Upper lobe of left lung (tissue), 6 donors: ENCODE results near the gene TRAPPC2B. TPM values are rescaled to one million over a fixed set of nuclear protein-coding genes. Genes with fewer than 3 reads are reported as not detected.

Experiments
- ATAC-seq, 2 donors: fragments of 200-7000 bp; cut with Tn5 transposase; one replicate each; pipeline ENCODE4 v1.9.1; 2022; ENCODE audit warnings: mild to moderate bottlenecking in 2 of 2, moderate library complexity in 2 of 2; ENCODE audit not compliant: low FRiP score in 2 of 2
- DNase-seq, 2 donors: peaks; one replicate each; pipeline ENCODE4 v3.0.0-alpha.2; 2019 to 2020
- H3K27ac ChIP-seq, 4 donors: fragments of 200-600 bp; sonication (generic); one replicate each; pipeline ENCODE4 v1.5.1; 2016 to 2019
- H3K27me3 ChIP-seq, 4 donors: fragments of 200-600 bp; sonication (generic); one replicate each; pipeline ENCODE4 v1.5.1; 2017 to 2019
- H3K36me3 ChIP-seq, 4 donors: fragments of 200-600 bp; sonication (generic); one replicate each; pipeline ENCODE4 v1.5.1; 2016 to 2019
- H3K4me1 ChIP-seq, 4 donors: fragments of 200-600 bp; sonication (generic); one replicate each; pipeline ENCODE4 v1.5.1; 2018 to 2019
- H3K4me3 ChIP-seq, 4 donors: fragments of 200-600 bp; sonication (generic); one replicate each; pipeline ENCODE4 v1.5.1; 2017 to 2019; ENCODE audit warnings: mild to moderate bottlenecking in 2 of 4, moderate library complexity in 1 of 4
- H3K9me3 ChIP-seq, 4 donors: fragments of 200-600 bp; sonication (generic); one replicate each; pipeline ENCODE4 v1.5.1; 2018 to 2019
- CTCF ChIP-seq, 6 experiments: fragments of 450-650 bp in 4 of 6; fragments of 200-600 bp in 2 of 6; sonication (generic) in 2 of 6; IDR thresholded peaks; one replicate each; pipeline ENCODE4 v1.5.1; 2016 to 2019; ENCODE audit warnings: antibody characterized with exemption in 6 of 6
- EP300 ChIP-seq, 4 donors: sonication (generic); formaldehyde crosslinking; IDR thresholded peaks; one replicate each; pipeline ENCODE4 v1.5.1; 2017; ENCODE audit warnings: antibody characterized with exemption in 4 of 4, control low read depth in 2 of 4
- POLR2A ChIP-seq, 4 donors: fragments of 450-650 bp; IDR thresholded peaks; one replicate each; pipeline ENCODE4 v1.5.1; 2016 to 2017; ENCODE audit warnings: antibody characterized with exemption in 4 of 4, mild to moderate bottlenecking in 2 of 4
- POLR2AphosphoS5 ChIP-seq, 2 donors: sonication (generic); formaldehyde crosslinking; IDR thresholded peaks; one replicate each; pipeline ENCODE4 v1.5.1; 2017; ENCODE audit warnings: antibody characterized with exemption in 2 of 2
- WGBS, 2 donors: methylation state at CpG; one replicate each; pipeline ENCODE4 v1.1.5; 2017 to 2018; 5-methylcytosine and 5-hydroxymethylcytosine counted together
- total RNA-seq, 6 donors: library from RNA; depleted of rRNA in 4 of 6; stranded (reverse); fragments of >200 nt in 4 of 6; gene quantifications; one replicate each; pipeline versions ENCODE4 v1.1.0 to v1.2.1, GENCODE V29; 2016 to 2021
- donor health status: DM: no; HTN: no; CAD: no; lungs with moderate emphysema.
- donor health status: DM: no; HTN: yes; CAD: no; lungs with severe emphysema.

The TRAPPC2B gene
- total RNA-seq, 6 donors from 2014 or later, result 6.2 to 29.3 (median 12.8) TPM

- WGBS, 2 donors, result 90 to 94% methylated on average over 6 of the region's 6 CpGs
- peaks cover 5 to 56% (median 43%) of the 10 kb centered on the region in 4 donors for H3K36me3 ChIP-seq
These were observed 12.8 kb downstream of the TRAPPC2B start for GRCh38 chr19:57376151-57376550.

DNA sequence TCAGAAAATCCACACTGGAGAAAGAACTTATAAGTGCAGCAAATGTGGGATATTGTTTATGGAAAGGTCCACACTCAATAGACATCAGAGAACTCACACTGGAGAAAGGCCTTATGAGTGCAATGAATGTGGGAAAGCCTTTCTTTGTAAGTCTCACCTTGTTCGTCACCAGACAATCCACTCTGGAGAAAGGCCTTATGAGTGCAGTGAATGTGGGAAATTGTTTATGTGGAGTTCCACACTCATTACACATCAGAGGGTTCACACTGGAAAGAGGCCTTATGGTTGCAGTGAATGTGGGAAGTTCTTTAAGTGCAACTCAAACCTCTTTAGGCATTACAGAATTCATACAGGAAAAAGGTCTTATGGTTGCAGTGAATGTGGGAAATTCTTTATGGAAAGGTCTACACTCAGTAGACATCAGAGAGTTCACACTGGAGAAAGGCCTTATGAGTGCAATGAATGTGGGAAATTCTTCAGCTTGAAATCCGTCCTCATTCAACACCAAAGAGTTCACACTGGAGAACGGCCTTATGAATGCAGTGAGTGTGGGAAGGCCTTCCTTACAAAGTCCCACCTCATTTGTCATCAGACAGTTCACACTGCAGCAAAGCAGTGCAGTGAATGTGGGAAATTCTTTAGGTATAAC is 14.3 kb downstream of the TRAPPC2B start:
- no peak for TF ChIP-seq EP300 (IDR thresholded peaks at IDR 0.05)
- TF ChIP-seq POLR2A (IDR thresholded peaks at IDR 0.05), result no peak
- TF ChIP-seq CTCF (IDR thresholded peaks at IDR 0.05), result no peak
- ATAC-seq, result no peak
- Histone ChIP-seq H3K4me1 (no peaks in the 10 kb centered on the region), H3K9me3 (peaks cover 26 to 67% (median 38%) of the 10 kb centered on the region in 4 donors), H3K4me3 (no peak overlapping the region), H3K27me3 (no peaks in the 10 kb centered on the region), H3K27ac (no peak overlapping the region), H3K36me3 (peaks cover 1 to 42% (median 35%) of the 10 kb centered on the region in 4 donors)
- DNase-seq, result no peak
- WGBS, 2 donors, result 94 to 95% methylated on average over 3 of the region's 3 CpGs

More at GRCh38 chr19:57376151-57376550, 12.8 kb downstream of the TRAPPC2B start:
- TF ChIP-seq POLR2AphosphoS5 (IDR thresholded peaks at IDR 0.05) (no peak), POLR2A (IDR thresholded peaks at IDR 0.05) (no peak), CTCF (IDR thresholded peaks at IDR 0.05) (no peak), EP300 (IDR thresholded peaks at IDR 0.05) (no peak)
- ATAC-seq, result no peak
- Histone ChIP-seq H3K9me3 (peaks cover 26 to 67% (median 38%) of the 10 kb centered on the region in 4 donors), H3K27me3 (no peaks in the 10 kb centered on the region), H3K4me3 (no peak overlapping the region), H3K27ac (no peak overlapping the region), H3K4me1 (no peaks in the 10 kb centered on the region)
- DNase-seq, result no peak

DNA sequence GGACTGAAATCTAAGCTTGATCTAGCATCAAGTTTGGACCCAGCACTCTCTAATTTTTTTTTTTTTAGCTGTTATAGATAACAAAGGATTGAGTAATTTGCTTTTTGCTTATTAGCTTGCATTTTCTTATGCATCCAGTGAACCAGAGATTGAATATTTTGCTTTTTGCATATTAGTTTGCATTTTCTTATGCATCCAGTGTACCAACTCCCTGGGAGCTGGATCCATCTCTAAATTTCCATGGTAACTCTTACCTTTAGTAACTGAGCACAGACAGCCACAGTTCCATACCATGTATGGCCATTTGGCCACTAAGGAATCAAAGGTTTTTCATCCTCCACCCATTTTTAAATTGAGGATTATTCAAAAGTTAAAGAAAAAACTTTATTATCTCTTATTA is 17.6 kb downstream of the TRAPPC2B start:
- no peak overlapping the region for H3K27ac ChIP-seq
- TF ChIP-seq EP300 (IDR thresholded peaks at IDR 0.05), result no peak
- peaks cover 21 to 50% (median 28%) of the 10 kb centered on the region in 4 donors for H3K9me3 ChIP-seq
- peaks cover 0 to 22% (median 18%) of the 10 kb centered on the region in 4 donors for H3K36me3 ChIP-seq
- DNase-seq (no peak), ATAC-seq (no peak)
- no peaks in the 10 kb centered on the region for H3K4me1 ChIP-seq
- no peaks in the 10 kb centered on the region for H3K27me3 ChIP-seq
- H3K4me3 ChIP-seq, result no peak overlapping the region

DNA sequence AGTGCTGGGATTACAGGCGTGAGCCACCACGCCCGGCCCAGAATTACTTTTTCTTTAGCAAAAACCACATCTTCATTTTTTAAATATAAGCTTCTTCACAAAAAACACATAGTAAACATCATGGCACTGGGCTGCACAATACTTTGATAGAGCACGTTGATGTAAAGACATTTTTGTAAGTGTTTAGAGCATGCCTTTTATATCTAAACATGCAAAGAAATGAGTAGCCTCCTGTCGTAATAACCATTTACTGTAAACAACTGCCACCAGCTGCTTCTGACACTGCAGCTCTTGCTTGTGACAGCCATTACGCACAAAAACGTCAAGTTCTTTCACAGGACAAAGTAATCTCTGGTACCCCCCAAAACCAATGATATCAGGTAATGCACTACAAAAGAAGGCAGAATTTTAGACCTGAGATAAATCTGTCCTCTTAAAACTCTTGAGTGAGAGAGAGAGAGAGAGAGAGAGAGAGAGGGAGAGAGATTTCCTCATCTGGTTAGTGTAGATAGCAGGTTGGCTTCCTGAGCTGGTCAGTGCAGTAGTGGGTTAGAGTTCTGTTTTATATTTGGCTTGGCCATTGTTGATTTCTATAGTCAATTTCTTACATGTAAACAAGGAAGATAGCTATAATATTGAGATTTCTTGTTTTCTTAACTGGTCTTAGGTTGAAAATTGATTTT is 19.6 kb downstream of the TRAPPC2B start:
- no peak overlapping the region for H3K4me3 ChIP-seq
- DNase-seq (no peak), ATAC-seq (no peak)
- TF ChIP-seq POLR2A (IDR thresholded peaks at IDR 0.05) (no peak), EP300 (IDR thresholded peaks at IDR 0.05) (no peak), CTCF (IDR thresholded peaks at IDR 0.05) (no peak), POLR2AphosphoS5 (IDR thresholded peaks at IDR 0.05) (no peak)
- H3K27me3 ChIP-seq, result no peaks in the 10 kb centered on the region
- peaks cover 0 to 7% (median 4%) of the 10 kb centered on the region in 4 donors for H3K36me3 ChIP-seq
- H3K9me3 ChIP-seq, result peaks cover 6 to 30% (median 14%) of the 10 kb centered on the region in 4 donors
- WGBS, 2 donors, result 80 to 84% methylated on average over 7 of the region's 7 CpGs
- H3K4me1 ChIP-seq, result no peaks in the 10 kb centered on the region
- H3K27ac ChIP-seq, result no peak overlapping the region

- H3K36me3 ChIP-seq, result peaks cover 0 to 18% (median 6%) of the 10 kb centered on the region in 4 donors
- peak overlapping the region in 3 of 4 donors; percentile 75 to 91 (median 83) for H3K4me3 ChIP-seq
- 56 to 58% methylated on average over 11 of the region's 11 CpGs for WGBS, 2 donors
- ATAC-seq, result no peak
- H3K27ac ChIP-seq, result peak overlapping the region; percentile 59 to 94 (median 92)
- TF ChIP-seq CTCF (IDR thresholded peaks at IDR 0.05) (no peak), POLR2AphosphoS5 (IDR thresholded peaks at IDR 0.05) (no peak), POLR2A (IDR thresholded peaks at IDR 0.05) (no peak), EP300 (IDR thresholded peaks at IDR 0.05) (no peak)
- peaks cover 0 to 16% (median 3%) of the 10 kb centered on the region in 4 donors for H3K9me3 ChIP-seq
- DNase-seq, result no peak
- H3K4me1 ChIP-seq, result peaks cover 10 to 25% (median 14%) of the 10 kb centered on the region in 4 donors
- H3K27me3 ChIP-seq, result no peaks in the 10 kb centered on the region
These were observed 25.9 kb downstream of the TRAPPC2B start for GRCh38 chr19:57389194-57389729.
